HG03139 (cell line): ENCODE data around the gene RBM39.
"Not testable (repeated sequence)": the region's sequence is repeated elsewhere in the genome, so short reads cannot be mapped to it uniquely, and the experiment has no call there.

Experiments
- ATAC-seq: cut with Tn5 transposase; IDR thresholded peaks from one replicate; pipeline ENCODE4 v1.9.1; 2021; ENCODE audit not compliant: unreplicated experiment

The RBM39 gene

GRCh38 chr20:35706591-35707529 is 35.2 kb downstream of the RBM39 start:
- ATAC-seq = not testable (repeated sequence)

- ATAC-seq = not testable (repeated sequence)
Observed at GRCh38 chr20:35705894-35706293, 36.2 kb downstream of the RBM39 start.

- no peak for ATAC-seq
Observed at GRCh38 chr20:35704514-35705261, 37.4 kb downstream of the RBM39 start.

- no peak for ATAC-seq
Observed at GRCh38 chr20:35702824-35703695, 39.0 kb downstream of the RBM39 start.

- no peak for ATAC-seq
Observed at GRCh38 chr20:35702051-35702823, 39.8 kb downstream of the RBM39 start.

GRCh38 chr20:35700625-35701148 is 41.4 kb downstream of the RBM39 start:
- ATAC-seq = no peak

GRCh38 chr20:35699957-35700624 is 42.0 kb downstream of the RBM39 start:
- ATAC-seq = no peak

GRCh38 chr20:35699127-35699956 is 42.7 kb downstream of the RBM39 start, which contains the start of the genes NFS1 and ROMO1:
Gene NFS1, minus strand, starts transcription at chr20:35699352. Its CDS starts 64 bp downstream, at chr20:35699288.
Gene ROMO1, plus strand, starts transcription at chr20:35699405. Its CDS starts 228 bp downstream, at chr20:35699633.
- ATAC-seq = peak; percentile 76

- ATAC-seq = peak; percentile 7
Observed at GRCh38 chr20:35698298-35699126, 43.5 kb downstream of the RBM39 start.

GRCh38 chr20:35697696-35698297 is 44.3 kb downstream of the RBM39 start:
- ATAC-seq = no peak

- no peak for ATAC-seq
Observed at GRCh38 chr20:35695978-35696377, 46.1 kb downstream of the RBM39 start.

- ATAC-seq = no peak
Observed at GRCh38 chr20:35695245-35695749, 46.8 kb downstream of the RBM39 start.

- no peak for ATAC-seq
Observed at GRCh38 chr20:35690265-35690664, 51.8 kb downstream of the RBM39 start.

GRCh38 chr20:35686872-35687271 is 55.2 kb downstream of the RBM39 start:
- ATAC-seq = not testable (repeated sequence)

GRCh38 chr20:35685368-35685767 is 56.7 kb downstream of the RBM39 start:
- ATAC-seq = not testable (repeated sequence)

GRCh38 chr20:35681960-35682359 is 60.1 kb downstream of the RBM39 start:
- no peak for ATAC-seq
